BJ (cell line): ENCODE results near the gene CARD14. TPM values are rescaled to one million over a fixed set of nuclear protein-coding genes. Genes with fewer than 3 reads are reported as not detected.

Experiments
- CTCF ChIA-PET: fragments of 350-600 bp; formaldehyde crosslinking; extraction: SDS; loops from one replicate; lab custom pipeline; 2021; ENCODE audit warnings: antibody characterized with exemption, inconsistent platforms; lab: Yijun Ruan, JAX
- POLR2A ChIA-PET: fragments of 300-600 bp; sonication (Branson Sonifier 250); formaldehyde crosslinking; extraction: SDS; loops from one replicate; lab custom pipeline; 2021; ENCODE audit warnings: antibody characterized with exemption; lab: Charles Lee
- DNase-seq: peaks from one replicate; pipeline ENCODE4 v3.0.0-alpha.2; 2011; ENCODE audit warnings: low read depth
- H3K27me3 ChIP-seq: 2 replicates; pipeline ENCODE4 v1.6.0; 2011; ENCODE audit warnings: low read length; ENCODE audit not compliant: control insufficient read depth, insufficient read depth
- H3K36me3 ChIP-seq: 2 replicates; pipeline ENCODE4 v1.5.1; 2011; ENCODE audit warnings: low read length; ENCODE audit not compliant: control insufficient read depth, insufficient read depth
- H3K4me3 ChIP-seq: 2 replicates; pipeline ENCODE4 v1.5.1; 2011; ENCODE audit warnings: low read depth, mild to moderate bottlenecking, control low read depth, low read length
- CTCF ChIP-seq: IDR thresholded peaks from 2 replicates; pipeline ENCODE4 v1.5.1; 2011; ENCODE audit warnings: low read depth, mild to moderate bottlenecking, control low read depth, inconsistent platforms, low read length, moderate library complexity; ENCODE audit not compliant: insufficient read depth
- polyA plus RNA-seq: library from polyadenylated mRNA; depleted of rRNA; stranded (reverse); fragments of >200 nt; gene quantifications from 2 replicates; pipeline ENCODE4 v1.2.3, GENCODE V29; 2011

CARD14 gene
- polyA plus RNA-seq, 1 experiment, result not detected

- Histone ChIP-seq H3K4me3 (no peak overlapping the region), H3K36me3 (no peaks in the 10 kb centered on the region), H3K27me3 (peaks cover 4% of the 10 kb centered on the region)
- DNase-seq, result no peak
- CTCF ChIA-PET, result interaction anchor here (0.7 to 1.8 kb wide), 3 partner anchors 13 to 86 kb away, joined by 3 read pairs; partner anchors contain the start of gene GAA
- TF ChIP-seq CTCF, result no peak
- POLR2A ChIA-PET, result no interaction called here
Measured at GRCh38 chr17:80168371-80168770, 1.5 kb upstream of the CARD14 start.

GRCh38 chr17:80169107-80169506 lies 723 bp upstream of the CARD14 start:
- ChIA-PET CTCF (no interaction called here), POLR2A (no interaction called here)
- Histone ChIP-seq H3K27me3 (peaks cover 4% of the 10 kb centered on the region), H3K4me3 (no peak overlapping the region), H3K36me3 (no peaks in the 10 kb centered on the region)
- DNase-seq, result no peak
- no peak for TF ChIP-seq CTCF

GRCh38 chr17:80171681-80172080 lies 1.9 kb downstream of the CARD14 start:
- no peaks in the 10 kb centered on the region for H3K36me3 ChIP-seq
- H3K4me3 ChIP-seq, result no peak overlapping the region
- ChIA-PET POLR2A (interaction anchor here (0.9 kb wide), 1 partner anchor 49 kb away, joined by 3 read pairs; the partner anchor contains the start of gene SLC26A11), CTCF (interaction anchor here (1.2 to 2.3 kb wide), 2 partner anchors 25 to 70 kb away, joined by 4 to 12 read pairs; partner anchors contain the start of gene GAA)
- TF ChIP-seq CTCF, result no peak
- H3K27me3 ChIP-seq, result peaks cover 4% of the 10 kb centered on the region
- no peak for DNase-seq

GRCh38 chr17:80173126-80173525 lies 3.3 kb downstream of the CARD14 start:
- H3K4me3 ChIP-seq, result no peak overlapping the region
- CTCF ChIA-PET, result interaction anchor here (1.3 kb wide), 1 partner anchor 10 kb away, joined by 4 read pairs; no protein-coding TSS in a partner anchor
- peaks cover 2% of the 10 kb centered on the region for H3K27me3 ChIP-seq
- H3K36me3 ChIP-seq, result no peaks in the 10 kb centered on the region
- no peak for TF ChIP-seq CTCF
- POLR2A ChIA-PET, result no interaction called here
- no peak for DNase-seq

- DNase-seq, result no peak
- Histone ChIP-seq H3K27me3 (peaks cover 2% of the 10 kb centered on the region), H3K4me3 (no peak overlapping the region), H3K36me3 (no peaks in the 10 kb centered on the region)
- ChIA-PET POLR2A (no interaction called here), CTCF (interaction anchor here (1.3 kb wide), 1 partner anchor 10 kb away, joined by 4 read pairs; no protein-coding TSS in a partner anchor)
- no peak for TF ChIP-seq CTCF
Measured at GRCh38 chr17:80173916-80174315, 4.1 kb downstream of the CARD14 start.
